ENCODE measurements around the gene RBMS3. TPM values are rescaled to one million over a fixed set of nuclear protein-coding genes. Genes with fewer than 3 reads are reported as not detected.

Gene RBMS3
- total and polyA plus RNA-seq, 2 of the 13 experiments (the other 11 are each of a cell fraction or from before 2014, with no cell fraction given) = not detected

- FAIRE-seq = no peak
- ATAC-seq = no peak
- DNase-seq (ENCODE audit: low spot score) = no peak
- in situ Hi-C loops (cut with HindIII; ENCODE audit: extremely low pct_ligation_motif_present, low pct_unique_long_range_greater_than_20kb) = no loop called here
- H2AFZ ChIP-seq (ENCODE audit: low read length) = no peak overlapping the region
- TF ChIP-seq ZFP91 (CRISPR knock-in tag; IDR thresholded peaks at IDR 0.05; ENCODE audit: borderline replicate concordance) (no peak), WIZ (CRISPR knock-in tag; IDR thresholded peaks at IDR 0.05) (no peak), EHMT2 (IDR thresholded peaks at IDR 0.05; ENCODE audit: borderline replicate concordance, low read depth, low read length) (no peak), MAZ (IDR thresholded peaks at IDR 0.05; ENCODE audit: borderline replicate concordance, low read depth, low read length) (no peak), MAZ (CRISPR knock-in tag; IDR thresholded peaks at IDR 0.05; ENCODE audit: low read depth) (no peak), YEATS2 (CRISPR knock-in tag; IDR thresholded peaks at IDR 0.05; ENCODE audit: borderline replicate concordance) (no peak), ZZZ3 (CRISPR knock-in tag; IDR thresholded peaks at IDR 0.05; ENCODE audit: borderline replicate concordance) (no peak), ZNF678 (CRISPR knock-in tag; IDR thresholded peaks at IDR 0.05) (no peak), ZNF30 (CRISPR knock-in tag; IDR thresholded peaks at IDR 0.05) (no peak), HDAC1 (CRISPR knock-in tag; IDR thresholded peaks at IDR 0.05) (no peak)
- WGBS (ENCODE audit: low lambda C conversion rate) = 0% methylated on average over 3 of the region's 3 CpGs
- no TSS peak for BruUV-seq (replicated peaks)
- intact Hi-C loops (cut with micrococcal nuclease; ENCODE audit: unreplicated experiment) = no loop called here
- no peaks in the 10 kb centered on the region for H4K20me1 ChIP-seq (ENCODE audit: insufficient read depth, low read length)
- CTCF ChIA-PET (ENCODE audit: low intra/inter-chr PET ratio, low total read pairs) = no interaction called here
- no peak overlapping the region for H3K4me3 ChIP-seq (replicated peaks in 1 of 3; ENCODE audit: insufficient read depth in 1 of 3, low read depth in 2 of 3, low read length in 3 of 3)
- H3K27me3 ChIP-seq (ENCODE audit: control insufficient read depth in 1 of 2, insufficient read depth in 2 of 2, low read length in 2 of 2) = peaks cover 0 to 5% of the 10 kb centered on the region in 2 experiments; a peak in 1 of 5 replicates
- H3K9ac ChIP-seq (ENCODE audit: insufficient read depth, low read depth, low read length) = no peak overlapping the region
- H3K79me2 ChIP-seq (ENCODE audit: insufficient read depth, low read length) = no peaks in the 10 kb centered on the region
- POLR2A ChIA-PET = no interaction called here
- H3K4me1 ChIP-seq (ENCODE audit: insufficient read depth, low read length) = no peaks in the 10 kb centered on the region
- H3K9me3 ChIP-seq (ENCODE audit: low read length) = no peaks in the 10 kb centered on the region
- H3K27ac ChIP-seq (ENCODE audit: extremely low read length, insufficient read depth, low read length) = no peak overlapping the region
- no peaks in the 10 kb centered on the region for H3K36me3 ChIP-seq (replicated peaks in 1 of 2; ENCODE audit: control insufficient read depth in 1 of 2, insufficient read depth in 2 of 2, low read length in 2 of 2)
- no peak overlapping the region for H3K4me2 ChIP-seq (ENCODE audit: low read depth, low read length)
These were observed 430.4 kb downstream of the RBMS3 start for GRCh38 chr3:29711255-29711771.
